NCI-H2081 (cell line): ENCODE results near the gene HDHD3.
A peak's percentile ranks its signal among the peaks of the same experiment; 100 is the strongest.
"Not testable (repeated sequence)": the region's sequence is repeated elsewhere in the genome, so short reads cannot be mapped to it uniquely, and the experiment has no call there.

Experiments used
- DNase-seq, 2 experiments: peaks; one replicate each; lab custom pipeline; 2025; lab: John Stamatoyannopoulos, UW

The HDHD3 gene

DNA sequence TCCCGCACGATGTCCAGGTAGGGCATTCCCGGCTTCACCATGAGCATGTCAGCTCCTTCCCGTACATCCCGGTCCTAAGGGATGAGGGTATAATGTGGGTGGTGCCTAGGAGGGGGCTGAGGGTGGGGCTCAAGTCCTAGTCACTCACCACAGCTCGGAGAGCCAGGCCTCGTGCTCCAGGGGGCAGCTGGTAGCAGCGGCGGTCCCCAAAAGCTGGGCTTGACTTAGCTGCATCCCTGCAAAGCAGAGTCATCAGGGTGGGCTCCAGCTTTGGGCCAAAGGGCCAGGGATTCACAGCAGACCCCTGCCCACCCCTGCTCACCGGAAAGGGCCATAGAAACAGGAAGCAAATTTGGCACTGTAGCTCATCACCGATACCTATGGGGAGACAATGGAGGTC is 12.7 kb upstream of the HDHD3 start:
- DNase-seq: no peak

DNA sequence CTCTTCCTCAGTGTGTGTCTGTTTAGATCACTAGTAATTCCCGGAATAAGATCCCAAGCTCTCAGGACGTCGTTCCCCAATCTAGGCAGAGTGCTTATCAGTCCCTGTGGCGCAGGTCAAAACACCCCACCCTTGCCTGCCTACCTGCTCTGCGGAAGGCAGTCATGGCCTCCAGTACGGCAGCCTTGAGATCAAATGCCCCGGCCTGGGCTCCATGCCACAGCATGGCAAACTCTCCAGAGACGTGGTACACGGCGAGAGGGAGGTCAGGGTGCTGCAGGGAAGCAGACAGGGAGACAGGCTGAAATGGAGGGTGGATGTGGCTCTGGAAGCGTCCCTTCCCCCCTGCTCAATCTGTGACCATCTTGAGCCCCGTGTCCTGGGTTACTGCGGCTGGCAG is 12.0 kb upstream of the HDHD3 start:
- no peak for DNase-seq

DNA sequence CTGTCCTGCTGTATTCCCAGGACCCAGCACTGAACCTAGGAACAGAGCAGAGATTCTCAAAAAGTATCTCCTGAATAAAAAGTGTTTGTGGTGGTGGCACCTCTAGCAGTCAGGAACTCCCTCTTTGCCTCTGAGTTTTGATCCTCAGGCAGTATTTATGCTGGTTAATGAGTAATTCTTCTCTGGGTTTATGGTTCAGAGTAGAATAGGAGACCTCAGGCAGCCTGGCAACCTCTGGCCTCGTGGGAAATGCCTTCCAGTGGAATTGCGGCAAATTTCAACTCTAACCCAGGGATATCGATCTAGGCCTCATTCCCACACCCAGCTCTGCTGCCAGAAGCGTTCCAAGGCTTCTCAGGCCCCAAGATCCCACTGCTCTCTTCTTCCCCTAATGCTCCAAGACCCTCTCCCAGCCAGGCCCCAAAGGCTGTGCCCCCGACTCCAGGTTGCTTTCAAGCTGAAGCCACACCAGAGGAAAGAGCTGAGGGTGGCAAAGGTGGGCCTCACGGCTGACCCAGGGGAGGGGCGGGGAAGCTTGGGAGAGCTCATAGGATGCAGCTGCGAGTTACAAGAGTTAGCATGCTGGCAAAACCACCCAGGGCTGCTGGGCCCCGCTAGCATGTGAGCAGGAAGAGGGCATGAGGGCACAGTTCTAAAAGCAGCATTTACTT is 10.9 kb upstream of the HDHD3 start:
- DNase-seq: no peak

DNA sequence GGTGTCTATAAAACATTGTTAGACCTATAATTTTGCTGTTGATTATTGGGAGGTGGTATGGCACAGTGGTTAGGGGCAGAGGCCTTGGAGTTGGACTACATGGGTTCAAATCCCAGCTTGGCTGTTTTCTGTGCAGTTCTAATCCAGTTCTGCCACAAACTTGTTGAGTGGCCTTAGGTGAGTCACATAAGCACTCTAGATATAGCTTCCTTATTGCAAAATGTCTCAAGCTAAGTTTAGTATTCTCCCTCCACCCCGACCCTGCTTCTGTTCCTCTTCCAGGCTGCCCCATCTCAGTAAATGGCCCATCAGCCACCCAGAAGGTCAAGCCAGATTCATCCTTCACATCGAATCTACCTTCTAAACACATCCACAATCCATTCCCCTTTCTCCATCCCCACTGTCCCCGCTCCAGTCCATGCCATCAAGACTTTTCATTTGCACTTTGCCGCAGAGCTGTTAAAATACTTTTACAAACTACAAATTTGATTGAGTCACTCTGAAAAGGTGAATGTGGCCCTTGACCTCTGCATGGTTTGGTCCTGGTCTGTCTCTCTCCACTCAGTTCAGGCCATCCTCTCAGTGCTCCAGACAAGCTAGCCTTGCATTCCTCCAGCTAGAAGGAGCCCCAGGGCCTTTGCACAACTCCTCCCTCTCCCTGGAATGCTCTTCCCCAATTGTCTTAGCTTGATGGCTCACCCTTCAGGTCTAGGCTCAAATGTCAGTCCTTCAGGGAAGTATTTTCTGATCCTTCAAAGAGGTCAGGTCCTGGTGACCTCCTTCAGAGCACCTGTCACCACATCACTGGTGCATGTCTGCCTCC is 10.0 kb upstream of the HDHD3 start:
- DNase-seq: no peak

DNA sequence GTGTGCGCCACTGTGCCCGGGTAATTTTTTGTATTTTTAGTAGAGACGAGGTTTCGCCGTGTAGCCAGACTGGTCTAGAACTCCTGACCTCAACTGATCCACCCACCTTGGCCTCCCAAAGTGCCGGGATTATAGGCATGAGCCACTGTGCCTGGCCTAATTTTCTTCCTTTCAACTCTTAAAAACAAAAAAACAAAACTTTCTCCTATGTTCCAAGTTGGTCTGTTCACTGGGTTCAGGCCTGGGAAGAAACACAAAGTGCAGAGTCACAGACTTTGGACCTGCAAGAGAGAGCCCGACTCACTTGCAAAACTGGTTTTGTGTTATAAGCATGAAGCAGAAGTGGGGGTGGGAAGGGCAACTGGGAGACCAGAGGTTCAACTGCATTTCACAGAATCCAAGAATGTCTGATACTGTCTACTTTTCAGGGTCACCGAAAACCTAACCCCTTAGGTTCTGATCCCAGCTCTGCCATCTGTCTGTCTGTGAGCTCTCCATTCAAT is 5.2 kb upstream of the HDHD3 start:
- DNase-seq: no peak

DNA sequence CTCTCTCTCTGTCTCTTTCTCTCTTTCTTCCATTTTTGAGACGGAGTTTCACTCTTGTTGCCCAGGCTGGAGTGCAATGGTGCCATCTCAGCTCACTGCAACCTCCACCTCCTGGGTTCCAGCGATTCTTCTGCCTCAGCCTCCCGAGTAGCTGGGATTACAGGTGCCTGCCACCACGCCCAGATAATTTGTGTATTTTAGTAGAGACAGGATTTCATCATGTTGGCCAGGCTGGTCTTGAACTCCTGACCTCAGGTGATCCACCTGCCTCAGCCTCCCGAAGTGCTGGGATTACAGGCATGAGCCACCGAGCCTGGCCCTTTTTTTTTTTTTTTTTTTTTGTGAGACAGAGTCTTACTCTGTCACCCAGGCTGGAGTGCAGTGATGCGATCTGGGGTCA is 4.7 kb upstream of the HDHD3 start:
- not testable (repeated sequence) for DNase-seq

DNA sequence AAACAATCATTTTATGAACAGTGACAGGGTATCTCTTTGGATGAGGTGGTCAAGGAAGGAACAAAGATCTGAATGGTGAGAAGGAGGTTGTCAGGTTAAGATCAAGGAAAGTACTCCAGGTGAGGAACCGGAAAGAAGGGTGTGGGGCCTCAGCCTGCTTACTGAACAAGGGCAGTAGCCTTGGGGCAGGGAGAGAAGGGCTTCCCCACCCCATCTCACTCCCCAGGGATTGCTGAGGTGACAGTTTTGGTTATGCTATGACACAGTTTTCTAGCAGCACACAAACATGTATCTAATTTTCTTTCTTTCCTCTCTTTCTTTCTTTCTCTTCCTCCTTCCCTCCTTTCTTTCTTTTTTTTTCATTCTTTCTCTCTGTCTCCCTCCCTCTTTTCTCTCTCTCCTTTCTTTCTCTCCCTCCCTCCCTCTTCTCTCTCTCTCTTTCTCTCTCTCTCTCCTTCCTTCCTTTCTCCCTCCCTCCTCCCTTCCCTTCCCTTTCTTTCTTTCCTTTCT is 4.1 kb upstream of the HDHD3 start:
- DNase-seq: no peak

DNA sequence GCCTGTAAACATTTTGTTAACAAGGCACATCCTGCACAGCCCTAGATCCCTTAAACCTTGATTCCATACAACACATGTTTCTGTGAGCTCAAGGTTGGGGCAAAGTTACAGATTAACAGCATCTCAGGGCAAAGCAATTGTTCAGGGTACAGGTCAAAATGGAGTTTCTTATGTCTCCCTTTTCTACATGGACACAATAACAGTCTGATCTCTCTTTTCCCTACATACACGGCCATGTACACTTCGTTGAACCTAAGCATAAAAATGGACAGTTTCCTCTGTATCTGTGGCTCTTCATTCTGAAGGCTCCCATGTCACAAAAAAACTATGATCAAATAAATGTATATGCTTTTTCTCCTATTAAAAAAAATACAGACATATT is 3.0 kb upstream of the HDHD3 start:
- not testable (repeated sequence) for DNase-seq

DNA sequence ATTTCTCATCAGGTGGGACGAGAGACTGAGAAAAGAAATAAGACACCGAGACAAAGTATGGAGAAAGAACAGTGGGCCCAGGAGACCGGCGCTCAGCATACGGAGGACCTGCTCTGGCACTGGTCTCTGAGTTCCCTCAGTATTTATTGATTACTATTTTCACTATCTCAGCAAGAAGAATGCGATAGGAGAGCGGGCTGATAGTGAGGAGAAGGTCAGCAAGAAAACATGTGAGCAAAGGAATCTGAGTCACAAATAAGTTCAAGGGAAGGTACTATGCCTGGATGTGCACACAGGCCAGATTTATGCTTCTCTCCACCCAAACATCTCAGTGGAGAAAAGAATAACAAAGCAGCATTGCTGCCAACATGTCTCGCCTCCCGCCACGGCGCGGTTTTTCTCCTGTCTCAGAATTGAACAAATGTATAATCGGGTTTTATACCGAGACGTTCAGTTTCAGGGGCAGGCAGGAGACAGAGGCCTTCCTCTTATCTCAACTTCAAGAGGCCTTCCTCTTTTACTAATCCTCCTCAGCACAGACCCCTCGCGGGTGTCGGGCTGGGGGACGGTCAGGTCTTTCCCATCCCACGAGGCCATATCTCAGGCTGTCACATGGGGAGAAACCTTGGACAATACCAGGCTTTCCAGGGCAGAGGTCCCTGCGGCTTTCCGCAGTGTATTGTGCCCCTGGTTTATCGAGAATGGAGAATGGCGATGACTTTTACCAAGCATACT is 2.5 kb upstream of the HDHD3 start:
- DNase-seq: not testable (repeated sequence)

DNA sequence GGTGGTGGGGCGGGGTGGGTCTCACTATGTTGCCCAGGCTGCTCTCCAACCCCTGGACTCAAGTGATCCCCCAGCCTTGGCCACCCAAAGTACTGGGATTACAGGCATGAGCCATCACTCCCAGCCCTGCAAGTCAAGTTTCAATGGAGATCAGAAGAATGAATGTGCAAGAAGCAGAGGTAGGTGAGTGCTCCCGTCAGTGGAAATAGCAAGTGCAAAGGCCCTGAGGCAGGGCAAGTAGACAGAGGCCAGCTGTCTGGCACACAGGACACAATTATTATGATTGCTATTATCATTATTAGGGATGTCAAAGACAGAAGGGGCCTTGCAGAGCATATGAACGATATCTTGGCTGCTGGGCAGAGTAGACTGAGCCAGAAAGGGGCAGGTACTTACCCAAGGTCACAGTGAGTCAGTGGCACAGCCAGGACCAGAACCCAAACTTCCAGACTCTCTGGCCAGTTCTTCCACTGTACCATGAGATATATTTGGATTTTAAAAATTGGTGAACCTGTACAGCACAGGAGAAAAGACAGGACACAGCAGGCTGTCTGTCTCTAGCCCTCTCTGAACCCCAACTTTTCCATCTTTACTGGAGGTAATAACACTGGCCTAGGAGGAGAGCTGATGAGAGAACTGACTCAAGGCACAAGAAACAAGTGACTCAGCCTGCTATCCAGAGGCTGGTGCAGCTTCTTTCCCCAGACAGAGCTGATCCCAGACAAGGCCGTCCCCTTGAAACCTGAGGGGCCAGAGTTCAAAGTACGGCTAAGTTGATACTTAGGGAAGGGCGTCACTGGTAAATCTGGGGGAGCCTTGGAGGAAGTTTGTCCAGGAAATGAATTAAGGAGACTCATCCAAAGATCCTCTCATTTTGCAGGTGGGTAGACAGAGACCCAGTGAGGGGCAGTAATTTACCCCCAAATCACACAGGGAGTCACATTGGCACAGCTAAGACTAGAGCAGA is 1.4 kb downstream of the HDHD3 start:
- no peak for DNase-seq

DNA sequence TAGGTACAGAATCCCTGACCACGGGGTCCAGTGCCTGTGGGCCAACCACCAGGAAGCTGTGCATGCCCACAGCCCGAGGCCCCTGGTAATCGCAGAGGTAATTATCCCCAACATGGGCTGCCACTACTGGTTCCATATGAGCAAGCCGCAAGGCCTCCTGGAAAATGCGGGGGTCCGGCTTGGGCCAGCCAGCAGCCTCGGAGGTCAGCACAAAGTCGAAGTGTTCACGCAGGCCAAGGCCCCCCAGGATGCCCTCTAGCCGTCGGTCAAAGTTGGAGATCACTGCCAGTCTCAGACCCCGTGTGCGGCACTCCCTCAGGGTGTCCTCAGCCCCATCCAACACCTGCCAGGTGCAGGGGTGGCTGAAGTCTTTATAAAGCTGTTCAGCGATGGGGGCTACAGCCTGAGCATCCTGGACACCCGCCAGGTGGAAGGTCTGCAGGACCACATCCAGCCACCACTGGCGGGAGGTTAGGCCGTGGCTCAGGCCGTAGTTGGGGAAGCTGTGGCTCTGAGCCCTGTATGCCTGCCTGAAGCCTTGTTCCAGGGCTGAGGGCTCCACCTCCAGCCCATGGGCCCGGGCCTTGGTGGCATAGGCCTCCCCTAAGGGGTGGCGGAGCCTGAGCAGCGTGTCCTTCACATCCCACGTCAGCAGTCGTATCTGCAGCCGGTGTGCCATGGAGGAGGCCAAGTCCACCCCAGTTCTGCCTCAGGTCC is 3.0 kb downstream of the HDHD3 start:
- DNase-seq: no peak

DNA sequence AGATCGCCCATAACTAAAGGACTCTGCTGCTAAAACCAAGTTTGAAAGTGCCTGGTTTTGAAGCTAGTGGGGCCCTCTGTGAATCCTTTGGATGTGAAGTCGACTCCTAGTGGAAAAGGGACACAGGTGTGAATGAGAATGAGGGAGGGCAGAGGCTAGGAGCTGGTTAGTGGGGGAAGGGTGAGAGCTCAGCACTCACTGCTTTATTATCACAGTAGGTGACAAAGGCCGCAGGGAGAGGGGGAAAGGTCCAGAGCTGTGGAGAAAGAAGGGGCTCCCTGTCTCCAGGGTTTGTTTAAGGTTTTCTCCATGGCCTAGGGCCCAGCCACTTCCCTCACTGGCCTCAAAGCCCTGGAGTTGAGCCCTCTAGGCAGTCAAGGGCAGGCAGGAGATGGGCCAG is 3.5 kb downstream of the HDHD3 start:
- DNase-seq: no peak

DNA sequence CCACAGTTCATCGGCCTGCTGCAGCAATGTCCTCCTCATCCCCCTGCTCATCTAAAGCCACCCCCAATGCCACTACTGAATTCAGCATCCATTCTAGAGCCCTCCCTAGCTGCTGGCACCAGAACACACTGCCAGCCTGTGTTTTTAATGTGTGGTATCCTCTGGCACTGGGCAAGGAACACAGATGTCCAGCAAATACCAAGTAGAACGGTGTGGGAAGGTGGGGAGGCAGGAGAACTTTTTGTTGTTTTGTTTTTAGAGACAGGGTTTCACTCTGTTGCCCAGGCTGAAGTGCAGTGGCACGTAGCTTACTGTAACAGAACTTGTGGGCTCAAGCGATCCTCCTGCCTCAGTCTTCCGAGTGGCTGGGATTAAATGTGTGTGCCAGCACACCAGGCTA is 4.7 kb downstream of the HDHD3 start:
- no peak for DNase-seq

DNA sequence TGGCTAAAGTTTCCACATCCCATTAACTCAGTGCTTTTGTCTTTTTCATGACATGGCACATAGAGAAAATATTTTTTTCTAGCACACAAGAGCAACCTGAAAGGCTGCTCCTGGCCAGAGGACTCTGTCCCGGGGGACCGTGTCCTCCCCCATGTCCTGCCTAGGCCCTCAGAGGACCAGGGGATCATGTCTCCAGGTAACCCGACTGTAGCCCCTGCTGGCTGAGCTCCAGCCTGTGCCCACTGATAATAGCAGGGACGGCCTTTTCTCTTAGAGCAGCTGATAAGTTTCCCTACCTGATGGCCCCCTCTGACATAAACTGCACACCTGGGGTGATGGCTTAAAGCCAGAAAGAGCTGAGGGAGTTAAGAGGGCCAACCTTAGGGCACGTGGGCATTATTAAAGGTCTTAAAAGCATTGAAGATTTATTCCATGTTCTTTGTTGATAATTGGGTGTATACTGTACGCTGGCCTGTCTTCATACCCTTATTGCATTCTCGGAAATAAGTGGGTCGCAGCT is 5.9 kb downstream of the HDHD3 start:
- peak in 1 of 2 experiments; percentile 18 for DNase-seq

DNA sequence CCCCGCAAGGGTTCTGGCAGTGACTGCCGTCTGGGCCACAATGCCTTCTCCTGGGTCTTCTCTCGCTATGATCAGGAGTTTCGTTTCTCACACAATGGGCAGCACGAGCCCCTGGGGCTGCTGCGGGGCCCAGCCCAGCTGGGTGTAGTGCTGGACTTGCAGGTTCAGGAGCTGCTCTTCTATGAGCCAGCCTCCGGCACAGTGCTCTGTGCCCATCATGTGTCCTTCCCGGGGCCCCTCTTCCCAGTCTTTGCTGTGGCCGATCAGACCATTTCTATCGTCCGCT is 7.0 kb downstream of the HDHD3 start:
- DNase-seq: no peak

DNA sequence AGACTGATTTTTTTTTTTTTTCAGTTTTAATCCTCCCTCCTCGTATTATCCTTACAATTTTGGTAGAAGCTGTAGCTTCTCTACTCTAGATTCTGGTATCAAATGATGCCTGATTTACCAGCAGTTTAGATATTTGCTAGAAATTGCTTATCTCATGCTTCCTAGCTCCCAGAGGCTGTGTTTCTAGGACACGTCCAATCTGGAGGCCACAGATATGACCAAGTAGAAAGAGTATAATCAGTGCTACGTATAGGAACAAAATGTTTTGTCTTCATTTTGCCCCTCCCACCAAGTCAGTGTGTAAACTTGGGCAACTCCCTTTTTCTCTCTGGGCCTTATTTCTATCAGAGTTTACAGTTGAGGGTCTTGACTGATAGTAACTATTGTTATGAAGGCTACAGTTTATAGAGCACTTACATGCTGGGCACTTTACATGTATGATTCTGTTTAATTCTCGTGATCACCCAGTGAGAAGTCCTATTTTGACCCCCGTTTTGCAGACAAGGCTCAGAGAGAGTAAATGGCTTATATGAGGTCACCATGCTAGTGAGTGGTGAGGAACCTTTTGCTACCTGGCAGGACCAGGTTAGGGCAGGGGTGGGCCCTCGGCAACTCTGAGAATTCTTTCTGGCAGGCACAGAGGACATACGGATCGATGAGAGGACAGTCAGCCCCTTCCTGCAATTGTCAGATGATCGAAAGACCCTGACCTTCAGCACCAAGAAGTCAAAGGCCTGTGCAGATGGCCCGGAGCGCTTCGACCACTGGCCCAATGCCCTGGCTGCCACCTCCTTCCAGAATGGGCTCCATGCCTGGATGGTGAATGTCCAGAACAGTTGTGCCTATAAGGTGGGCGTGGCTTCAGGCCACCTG is 7.6 kb downstream of the HDHD3 start:
- no peak for DNase-seq

DNA sequence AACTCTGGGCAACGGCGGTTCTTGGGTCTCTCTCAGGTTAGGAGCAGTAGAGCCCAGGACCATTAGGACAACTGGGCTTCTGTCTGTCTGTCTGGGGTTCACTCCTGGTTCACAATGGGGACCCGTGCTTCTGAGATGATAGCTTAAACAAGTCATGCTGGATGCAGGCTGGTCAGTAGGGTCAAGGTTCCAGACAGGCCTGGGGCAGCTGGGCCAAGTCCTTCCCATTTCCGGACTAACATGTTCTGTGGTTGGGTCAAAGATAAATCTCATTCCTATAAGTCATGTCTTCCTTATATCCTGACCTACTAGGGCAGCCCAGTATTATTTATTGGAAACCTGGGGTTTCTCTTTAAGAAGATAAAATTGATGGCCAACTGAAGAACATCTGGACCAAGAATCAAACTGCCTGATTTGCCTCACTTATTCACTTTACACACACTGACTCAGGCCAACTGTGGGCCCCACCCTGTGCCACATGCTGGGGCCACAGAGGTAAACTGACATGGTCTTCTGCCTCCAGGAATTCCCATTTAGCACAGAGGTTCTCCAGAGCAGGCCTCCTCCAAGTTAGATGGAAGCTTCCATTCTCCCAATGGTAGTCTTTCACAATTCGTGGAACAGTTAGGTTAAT is 8.3 kb downstream of the HDHD3 start:
- no peak for DNase-seq

DNA sequence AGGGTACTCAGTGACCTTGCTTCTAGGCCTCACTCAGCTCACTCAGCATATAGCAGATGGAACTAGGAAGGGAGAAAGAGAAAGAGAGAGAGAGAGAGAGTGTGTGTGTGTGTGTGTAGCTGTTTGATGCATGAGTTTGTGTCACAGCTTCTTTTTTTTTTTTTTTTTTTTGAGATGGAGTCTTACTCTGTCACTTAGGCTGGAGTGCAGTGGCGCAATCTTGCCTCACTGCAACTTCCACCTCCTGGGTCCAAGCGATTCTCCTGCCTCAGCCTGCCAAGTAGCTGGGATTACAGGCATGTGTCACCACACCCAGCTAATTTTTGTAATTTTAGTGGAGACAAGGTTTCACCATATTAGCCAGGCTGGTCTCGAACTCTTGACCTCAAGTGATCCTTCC is 11.1 kb downstream of the HDHD3 start:
- DNase-seq: not testable (repeated sequence)

DNA sequence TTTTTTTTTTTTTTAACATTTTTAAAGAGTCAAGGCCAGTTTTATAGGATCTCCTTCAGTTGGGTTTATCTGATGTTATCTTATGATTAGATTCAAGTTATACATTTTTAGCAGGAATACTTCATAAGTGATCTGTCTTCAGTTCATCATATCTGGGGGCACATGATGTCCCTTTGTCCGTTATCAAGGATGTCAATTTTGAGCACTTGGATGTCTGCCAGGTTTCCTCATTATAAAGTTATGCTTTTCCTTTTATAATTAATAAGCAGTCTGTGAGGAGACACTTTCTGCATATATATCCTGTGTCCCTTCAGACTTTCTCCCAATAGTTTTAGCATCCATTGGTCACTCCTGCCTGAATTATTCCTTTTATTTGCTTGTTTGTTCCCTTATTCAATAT is 11.8 kb downstream of the HDHD3 start:
- DNase-seq: no peak
